NOMO-1 treated with DMSO at 0.1 percent for 48 hours (cell line): ENCODE data around the gene RIPPLY3.
"Not testable (repeated sequence)": the region's sequence is repeated elsewhere in the genome, so short reads cannot be mapped to it uniquely, and the experiment has no call there.

Experiments
- DNase-seq: peaks from one replicate; lab custom pipeline; 2025; ENCODE audit not compliant: unreplicated experiment; lab: John Stamatoyannopoulos, UW

Gene RIPPLY3

GRCh38 chr21:36980280-36981048, 26.0 kb upstream of the RIPPLY3 start:
- no peak for DNase-seq

DNA sequence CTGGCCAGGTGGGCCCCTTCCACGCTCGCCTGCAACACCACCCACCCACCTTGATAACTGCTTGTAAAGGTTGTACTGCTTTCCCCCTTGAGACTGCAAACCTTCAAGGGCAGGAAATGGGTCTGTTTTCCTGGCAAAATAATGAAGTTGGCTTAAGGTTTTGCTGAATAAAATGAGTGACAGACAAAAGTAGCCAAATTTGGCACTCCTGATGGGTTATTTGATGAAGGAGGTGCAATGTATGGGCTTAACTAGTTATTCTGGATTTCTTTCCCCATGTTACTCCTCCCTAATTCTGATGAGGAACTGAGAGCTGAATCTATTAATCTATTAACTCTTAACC, 25.5 kb upstream of the RIPPLY3 start:
- DNase-seq: no peak

DNA sequence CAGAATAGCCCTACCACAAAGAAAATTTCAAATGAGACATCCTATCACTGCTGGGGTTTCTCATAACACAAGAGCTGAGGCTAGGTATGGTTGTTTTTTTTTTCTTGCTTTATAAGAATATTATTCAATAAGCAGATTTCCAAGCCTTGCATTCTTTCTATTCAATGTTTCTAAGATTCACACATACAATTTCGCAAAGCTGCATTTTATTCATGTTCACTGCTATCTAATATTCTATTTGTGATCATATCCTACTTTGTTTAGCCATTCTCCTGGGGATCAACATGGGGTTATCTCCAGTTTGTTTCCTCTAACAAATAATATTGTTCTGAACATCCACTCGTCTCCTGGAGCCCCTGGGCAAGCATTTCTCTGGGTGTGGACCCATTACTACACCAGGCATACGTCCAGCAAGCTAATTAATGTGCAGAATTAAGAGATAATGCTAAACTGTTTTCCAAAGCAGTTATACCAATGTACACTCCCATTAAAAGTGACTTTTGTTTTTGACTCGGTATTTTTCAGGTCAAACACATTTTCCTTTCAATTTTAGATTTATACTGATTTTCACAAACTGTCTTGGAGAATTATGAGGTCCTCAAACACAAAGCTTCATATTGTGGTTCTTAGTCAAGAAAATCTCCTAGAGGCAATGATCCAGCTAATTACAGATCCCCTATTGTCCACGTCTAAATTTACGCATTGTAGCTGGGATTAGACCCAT, 24.4 kb upstream of the RIPPLY3 start:
- DNase-seq: no peak

DNA sequence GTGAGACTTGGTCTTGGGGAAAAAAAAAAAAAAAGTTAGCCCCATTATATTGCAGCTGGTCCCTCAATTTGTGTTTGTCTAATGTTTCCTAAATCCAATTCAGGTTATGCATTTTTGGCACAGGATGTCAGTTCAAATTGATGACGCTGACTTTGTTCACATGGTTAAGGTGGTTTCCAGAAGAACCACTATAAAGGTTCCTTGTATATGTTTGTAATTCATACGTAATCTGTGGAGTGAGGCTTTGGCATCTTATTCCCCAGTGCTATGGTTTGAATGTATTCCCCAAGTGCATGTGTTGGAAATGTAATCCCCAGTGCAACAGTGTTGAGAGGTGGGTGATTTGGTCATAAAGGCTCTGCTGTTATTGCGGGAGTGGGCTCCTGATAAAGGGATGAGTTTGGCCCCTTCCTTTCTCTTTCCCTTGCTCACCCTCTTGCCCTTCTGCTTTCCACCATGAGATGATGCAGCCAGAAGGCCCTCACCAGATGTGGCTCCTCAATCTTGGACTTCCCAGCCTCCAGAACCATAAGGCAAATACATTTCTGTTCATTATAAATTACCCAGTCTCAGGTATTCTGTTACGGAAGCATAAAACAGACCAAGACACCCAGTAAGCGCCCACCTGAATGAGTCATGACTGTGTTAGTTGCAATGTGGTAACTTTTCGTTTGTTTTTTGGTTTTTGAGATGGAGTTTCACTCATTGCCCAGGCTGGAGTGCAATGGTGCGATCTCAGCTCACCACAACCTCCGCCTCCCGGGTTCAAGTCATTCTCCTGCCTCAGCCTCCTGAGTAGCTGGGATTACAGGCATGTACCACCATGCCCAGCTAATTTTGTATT, 20.5 kb upstream of the RIPPLY3 start:
- DNase-seq: no peak

DNA sequence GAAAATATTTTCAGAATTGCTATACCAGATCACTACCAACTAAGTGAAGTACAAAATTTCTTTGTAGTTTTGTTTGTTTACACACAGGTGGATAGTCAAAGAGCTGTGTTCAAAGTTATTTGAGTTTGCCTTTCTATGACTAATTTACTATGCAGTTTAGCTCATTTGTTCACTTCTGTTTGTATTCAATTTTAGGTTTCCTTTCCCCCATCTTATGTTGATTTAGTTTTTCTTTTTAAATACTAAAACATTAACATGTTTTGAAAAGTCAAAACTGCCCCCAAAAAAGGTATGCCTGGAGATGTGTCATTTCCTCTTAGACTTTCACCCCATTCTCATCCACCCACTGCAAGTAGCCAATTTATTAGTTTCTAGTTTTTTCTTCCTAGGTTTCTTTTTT, 18.7 kb upstream of the RIPPLY3 start:
- DNase-seq: no peak

GRCh38 chr21:36988536-36988935, 18.0 kb upstream of the RIPPLY3 start:
- no peak for DNase-seq

GRCh38 chr21:36989199-36989698, 17.3 kb upstream of the RIPPLY3 start:
- not testable (repeated sequence) for DNase-seq

DNA sequence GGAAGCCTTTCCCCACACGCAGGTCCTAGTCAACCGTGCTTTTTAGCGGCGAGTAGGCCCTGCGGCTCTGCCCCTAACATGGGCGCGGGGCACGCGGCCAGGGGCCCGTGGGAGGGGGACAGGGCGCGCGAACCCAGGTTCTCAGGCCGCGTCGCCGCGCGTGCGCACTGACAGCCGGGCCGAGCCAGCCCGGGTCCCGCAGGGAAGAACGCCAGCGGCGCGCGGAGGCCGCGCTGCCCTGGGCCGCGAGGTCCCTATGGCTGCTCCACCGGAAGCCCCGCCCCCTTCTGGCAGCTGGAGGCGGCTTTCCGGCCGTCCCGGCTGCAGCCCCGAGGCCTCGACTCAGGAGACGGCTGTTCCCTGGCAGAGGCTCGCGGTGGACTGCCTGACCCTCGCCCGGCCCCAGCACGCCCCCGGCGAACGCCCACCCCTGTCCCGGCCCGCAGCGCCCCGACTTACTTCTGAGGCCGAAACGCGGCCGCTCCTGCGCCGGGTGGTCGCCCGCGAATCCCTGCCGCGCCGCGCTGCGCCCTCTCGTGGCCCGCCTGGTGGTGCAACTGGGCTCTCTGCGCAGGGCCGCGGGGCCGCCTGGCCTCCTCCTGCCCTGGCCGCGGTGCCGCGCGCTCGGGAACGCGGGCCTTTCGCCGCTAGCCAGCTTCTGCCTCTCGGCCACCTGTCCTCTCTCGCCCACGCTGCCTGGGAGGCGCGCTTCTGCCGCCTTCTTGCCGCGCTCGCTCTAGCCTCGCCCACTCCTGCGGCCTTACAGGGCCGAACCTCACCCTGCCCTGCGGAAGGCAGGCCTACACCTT, 16.6 kb upstream of the RIPPLY3 start:
- DNase-seq: peak; percentile 86

GRCh38 chr21:36990508-36991205, 15.8 kb upstream of the RIPPLY3 start:
- no peak for DNase-seq

DNA sequence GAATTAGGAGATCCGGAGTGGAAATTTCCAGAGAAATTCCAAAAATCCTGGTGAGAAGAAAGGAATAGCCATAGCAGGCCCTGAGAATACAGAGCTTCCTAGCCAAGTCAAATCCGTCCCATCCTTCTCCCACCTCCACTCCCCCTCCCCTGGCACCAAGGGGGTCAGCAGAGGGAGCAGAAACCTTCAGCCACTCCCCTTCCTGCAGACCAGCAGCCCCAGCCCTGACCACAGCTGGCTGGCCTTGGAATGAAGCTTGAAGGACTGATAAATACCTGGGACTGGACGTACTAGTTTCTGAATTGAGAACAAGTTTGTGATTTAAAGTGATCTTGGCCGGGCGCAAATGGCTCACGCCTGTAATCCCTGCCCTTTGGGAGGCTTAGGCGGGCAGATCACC, 13.8 kb upstream of the RIPPLY3 start:
- no peak for DNase-seq

GRCh38 chr21:36994501-36995158, 11.9 kb upstream of the RIPPLY3 start:
- DNase-seq: no peak

DNA sequence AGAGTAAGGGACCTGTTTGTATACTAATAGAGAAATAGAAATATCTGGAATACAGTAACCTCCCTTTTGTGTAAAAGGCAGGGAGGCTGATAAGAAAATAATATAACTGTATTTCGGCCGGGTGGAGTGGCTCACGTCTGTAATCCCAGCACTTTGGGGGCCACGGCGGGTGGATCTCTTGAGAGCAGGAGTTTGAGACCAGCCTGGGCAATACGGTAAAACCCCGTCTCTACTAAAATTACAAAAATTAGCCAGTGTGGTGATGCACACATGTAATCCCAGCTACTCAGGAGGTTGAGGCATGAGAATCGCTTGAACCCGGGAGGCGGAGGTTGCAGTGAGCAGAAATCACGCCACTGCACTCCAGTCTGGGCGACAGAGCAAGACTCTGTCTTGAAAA, 11.2 kb upstream of the RIPPLY3 start:
- not testable (repeated sequence) for DNase-seq

GRCh38 chr21:36999131-36999898, 7.2 kb upstream of the RIPPLY3 start:
- DNase-seq: no peak

GRCh38 chr21:37000381-37000780, 6.1 kb upstream of the RIPPLY3 start:
- no peak for DNase-seq

- DNase-seq: no peak
Measured at GRCh38 chr21:37001441-37001840, 5.1 kb upstream of the RIPPLY3 start.

GRCh38 chr21:37002851-37003250, 3.7 kb upstream of the RIPPLY3 start:
- DNase-seq: not testable (repeated sequence)

DNA sequence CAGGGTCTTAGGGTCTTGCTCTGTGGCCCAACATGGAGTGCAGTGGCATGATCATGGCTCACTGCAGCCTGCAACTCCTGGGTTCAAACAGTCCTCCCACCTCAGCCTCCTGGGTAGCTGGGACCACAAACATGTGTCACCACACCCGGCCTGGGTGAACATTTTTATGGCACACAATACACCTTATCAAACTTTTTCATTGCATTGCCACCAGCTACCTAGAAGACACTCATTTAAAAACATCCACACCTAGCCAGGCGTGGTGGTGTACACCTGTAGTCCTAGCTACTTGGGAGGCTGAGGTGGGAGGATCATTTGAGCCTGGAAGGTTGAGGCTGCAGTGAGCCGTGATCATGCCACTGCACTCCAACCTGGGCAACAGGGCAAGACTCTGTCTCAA, 2.6 kb upstream of the RIPPLY3 start:
- DNase-seq: not testable (repeated sequence)

GRCh38 chr21:37005548-37006485, 685 bp upstream of the RIPPLY3 start:
- no peak for DNase-seq
